ENCODE data around the gene PKMYT1. TPM values are rescaled to one million over a fixed set of nuclear protein-coding genes. Genes with fewer than 3 reads are reported as not detected.
A peak's percentile ranks its signal among the peaks of the same experiment; 100 is the strongest.

Gene PKMYT1
- total RNA-seq, 1 donor from 2014 or later, result 4.6 TPM

- Mint-ChIP-seq H3K4me3 (no peak overlapping the region), H3K36me3 (no peaks in the 10 kb centered on the region), H3K9me3 (no peaks in the 10 kb centered on the region), H3K27me3 (ENCODE audit: insufficient read depth, low read depth) (peaks cover 43% of the 10 kb centered on the region), H3K27ac (no peak overlapping the region), H3K4me1 (peaks cover 35% of the 10 kb centered on the region)
- Histone ChIP-seq H3K27ac (no peak overlapping the region), H3K9me3 (ENCODE audit: low read depth) (no peaks in the 10 kb centered on the region), H3K4me1 (peaks cover 38% of the 10 kb centered on the region), H3K9ac (no peak overlapping the region), H3K79me2 (ENCODE audit: low read depth) (no peaks in the 10 kb centered on the region), H3K27me3 (peaks cover 80% of the 10 kb centered on the region), H3K4me2 (no peak overlapping the region), H4K20me1 (ENCODE audit: low read depth) (peaks cover 28% of the 10 kb centered on the region), H3K4me3 (no peak overlapping the region), H3K36me3 (no peaks in the 10 kb centered on the region), H3F3A (ENCODE audit: low read depth) (peaks cover 44% of the 10 kb centered on the region), H2AFZ (replicated peaks) (no peak overlapping the region)
- TF ChIP-seq CTCF (IDR thresholded peaks at IDR 0.05) (no peak), EZH2 (IDR thresholded peaks at IDR 0.05) (no peak), EZH2phosphoT487 (IDR thresholded peaks at IDR 0.05) (no peak)
- DNase-seq (ENCODE audit: low spot score), result no peak
Measured at GRCh38 chr16:3010510-3010909, 30.3 kb upstream of the PKMYT1 start.

- H3K27ac ChIP-seq, result no peak overlapping the region
- H3F3A ChIP-seq (ENCODE audit: low read depth), result peaks cover 48% of the 10 kb centered on the region
- peak overlapping the region; percentile 65 for H3K4me2 ChIP-seq
- peaks cover 38% of the 10 kb centered on the region for H3K4me1 ChIP-seq
- Mint-ChIP-seq H3K9me3 (no peaks in the 10 kb centered on the region), H3K36me3 (no peaks in the 10 kb centered on the region), H3K27me3 (ENCODE audit: insufficient read depth, low read depth) (peaks cover 44% of the 10 kb centered on the region), H3K27ac (no peak overlapping the region), H3K4me3 (no peak overlapping the region), H3K4me1 (peaks cover 34% of the 10 kb centered on the region)
- H3K4me3 ChIP-seq, result peak overlapping the region; percentile 14
- peaks cover 28% of the 10 kb centered on the region for H4K20me1 ChIP-seq (ENCODE audit: low read depth)
- no peaks in the 10 kb centered on the region for H3K36me3 ChIP-seq
- H3K9me3 ChIP-seq (ENCODE audit: low read depth), result no peaks in the 10 kb centered on the region
- no peak overlapping the region for H2AFZ ChIP-seq (replicated peaks)
- TF ChIP-seq EZH2 (IDR thresholded peaks at IDR 0.05) (no peak), CTCF (IDR thresholded peaks at IDR 0.05) (no peak), EZH2phosphoT487 (IDR thresholded peaks at IDR 0.05) (no peak)
- H3K79me2 ChIP-seq (ENCODE audit: low read depth), result no peaks in the 10 kb centered on the region
- peaks cover 87% of the 10 kb centered on the region for H3K27me3 ChIP-seq
- H3K9ac ChIP-seq, result no peak overlapping the region
- DNase-seq (ENCODE audit: low spot score), result peak; percentile 73
Measured at GRCh38 chr16:3009568-3010390, 29.5 kb upstream of the PKMYT1 start.

- Mint-ChIP-seq H3K27me3 (ENCODE audit: insufficient read depth, low read depth) (peaks cover 35% of the 10 kb centered on the region), H3K36me3 (no peaks in the 10 kb centered on the region), H3K27ac (no peak overlapping the region), H3K4me1 (peaks cover 30% of the 10 kb centered on the region), H3K4me3 (no peak overlapping the region), H3K9me3 (no peaks in the 10 kb centered on the region)
- Histone ChIP-seq H3K4me1 (peaks cover 38% of the 10 kb centered on the region), H4K20me1 (ENCODE audit: low read depth) (peaks cover 18% of the 10 kb centered on the region), H3K4me2 (peak overlapping the region; percentile 65), H3K9me3 (ENCODE audit: low read depth) (no peaks in the 10 kb centered on the region), H3K79me2 (ENCODE audit: low read depth) (no peaks in the 10 kb centered on the region), H3K36me3 (no peaks in the 10 kb centered on the region), H3F3A (ENCODE audit: low read depth) (peaks cover 49% of the 10 kb centered on the region), H3K4me3 (no peak overlapping the region), H3K27me3 (peaks cover 81% of the 10 kb centered on the region), H3K9ac (no peak overlapping the region), H3K27ac (no peak overlapping the region), H2AFZ (replicated peaks) (no peak overlapping the region)
- TF ChIP-seq EZH2phosphoT487 (IDR thresholded peaks at IDR 0.05) (no peak), EZH2 (IDR thresholded peaks at IDR 0.05) (no peak), CTCF (IDR thresholded peaks at IDR 0.05) (no peak)
- no peak for DNase-seq (ENCODE audit: low spot score)
Measured at GRCh38 chr16:3008690-3009037, 28.4 kb upstream of the PKMYT1 start.

Data from neural progenitor cell (in vitro differentiated cells).